ENCODE data around the gene SPDEF. TPM values are rescaled to one million over a fixed set of nuclear protein-coding genes. Genes with fewer than 3 reads are reported as not detected.

SPDEF gene
- total RNA-seq, 4 donors from 2014 or later: 0.19 TPM; not detected in 3

- TF ChIP-seq CTCF (IDR thresholded peaks at IDR 0.05): no peak
- DNase-seq (ENCODE audit: low spot score) (no peak), ATAC-seq (ENCODE audit: low FRiP score) (no peak)
Observed at GRCh38 chr6:34558172-34558714, 2.1 kb upstream of the SPDEF start.

GRCh38 chr6:34557228-34557627, 1.1 kb upstream of the SPDEF start:
- DNase-seq (ENCODE audit: low spot score) (no peak), ATAC-seq (ENCODE audit: low FRiP score) (no peak)
- TF ChIP-seq CTCF (IDR thresholded peaks at IDR 0.05): no peak

GRCh38 chr6:34556493-34556892, 364 bp upstream of the SPDEF start:
- ATAC-seq (ENCODE audit: low FRiP score): no peak
- DNase-seq (ENCODE audit: low spot score): no peak
- no peak for TF ChIP-seq CTCF (IDR thresholded peaks at IDR 0.05)

GRCh38 chr6:34555328-34555727, 801 bp downstream of the SPDEF start:
- ATAC-seq (ENCODE audit: low FRiP score) (no peak), DNase-seq (ENCODE audit: low spot score) (no peak)
- TF ChIP-seq CTCF (IDR thresholded peaks at IDR 0.05): no peak

- DNase-seq (ENCODE audit: low spot score) (no peak), ATAC-seq (ENCODE audit: low FRiP score) (no peak)
- TF ChIP-seq CTCF (IDR thresholded peaks at IDR 0.05): no peak
Observed at GRCh38 chr6:34555007-34555322, 1.2 kb downstream of the SPDEF start.

GRCh38 chr6:34554291-34555006, 1.7 kb downstream of the SPDEF start:
- DNase-seq (ENCODE audit: low spot score) (no peak), ATAC-seq (ENCODE audit: low FRiP score) (no peak)
- TF ChIP-seq CTCF (IDR thresholded peaks at IDR 0.05): no peak

GRCh38 chr6:34553750-34554149, 2.4 kb downstream of the SPDEF start:
- DNase-seq (ENCODE audit: low spot score) (no peak), ATAC-seq (ENCODE audit: low FRiP score) (no peak)
- no peak for TF ChIP-seq CTCF (IDR thresholded peaks at IDR 0.05)

Measured in omental fat pad (tissue), 4 donors.